Activated CD8-positive, alpha-beta T cell treated with anti-CD3 and anti-CD28 coated beads for 36 hours (primary cell): Measurements from ENCODE around the gene RIBC2. TPM values are rescaled to one million over a fixed set of nuclear protein-coding genes. Genes with fewer than 3 reads are reported as not detected.

Experiments used
- ATAC-seq: fragments of 200-7000 bp; cut with Tn5 transposase; one replicate; pipeline ENCODE4 v1.10.0; 2021; ENCODE audit warnings: mild to moderate bottlenecking, moderate library complexity
- CTCF ChIA-PET: fragments of 350-600 bp; sonication (Branson Sonifier 250); formaldehyde crosslinking; loops from one replicate; lab custom pipeline; 2021; ENCODE audit warnings: antibody characterized with exemption; lab: Charles Lee
- POLR2A ChIA-PET: fragments of 350-600 bp; sonication (Branson Sonifier 250); formaldehyde crosslinking; loops from one replicate; lab custom pipeline; 2021; ENCODE audit warnings: antibody characterized with exemption; lab: Charles Lee
- DNase-seq: peaks from one replicate; pipeline ENCODE4 v3.0.0-alpha.2; 2020
- H3K27ac Mint-ChIP-seq: one replicate; pipeline ENCODE4 v1.8.0; 2021; ENCODE audit warnings: mild to moderate bottlenecking, mixed read lengths
- H3K27me3 Mint-ChIP-seq: one replicate; pipeline ENCODE4 v1.8.0; 2021; ENCODE audit warnings: mixed read lengths
- H3K36me3 Mint-ChIP-seq: one replicate; pipeline ENCODE4 v1.8.0; 2021; ENCODE audit warnings: low read depth, mixed read lengths
- H3K4me1 Mint-ChIP-seq: one replicate; pipeline ENCODE4 v1.8.0; 2021; ENCODE audit warnings: low read depth, mixed read lengths
- H3K4me3 Mint-ChIP-seq: one replicate; pipeline ENCODE4 v1.8.0; 2021; ENCODE audit warnings: mild to moderate bottlenecking, moderate library complexity, mixed read lengths
- H3K9me3 Mint-ChIP-seq: one replicate; pipeline ENCODE4 v1.8.0; 2021; ENCODE audit warnings: mixed read lengths
- intact Hi-C: fragments of 100-400 bp; cut with micrococcal nuclease; formaldehyde crosslinking; loops from one replicate; pipeline ENCODE4 v1.10.0; 2022
- total RNA-seq, 2 experiments: library from RNA; stranded (reverse); gene quantifications; one replicate each; pipeline ENCODE4 v1.2.3, GENCODE V29; 2021
- TF ChIP-seq, protein P1 (sequence below): fragments of 200-600 bp; IDR thresholded peaks from one replicate; pipeline ENCODE4 v1.8.0; 2022; ENCODE audit warnings: antibody characterized with exemption, mild to moderate bottlenecking

RIBC2 gene
- total RNA-seq, 2 experiments from 2014 or later = 9.5 to 10.4 TPM

DNA sequence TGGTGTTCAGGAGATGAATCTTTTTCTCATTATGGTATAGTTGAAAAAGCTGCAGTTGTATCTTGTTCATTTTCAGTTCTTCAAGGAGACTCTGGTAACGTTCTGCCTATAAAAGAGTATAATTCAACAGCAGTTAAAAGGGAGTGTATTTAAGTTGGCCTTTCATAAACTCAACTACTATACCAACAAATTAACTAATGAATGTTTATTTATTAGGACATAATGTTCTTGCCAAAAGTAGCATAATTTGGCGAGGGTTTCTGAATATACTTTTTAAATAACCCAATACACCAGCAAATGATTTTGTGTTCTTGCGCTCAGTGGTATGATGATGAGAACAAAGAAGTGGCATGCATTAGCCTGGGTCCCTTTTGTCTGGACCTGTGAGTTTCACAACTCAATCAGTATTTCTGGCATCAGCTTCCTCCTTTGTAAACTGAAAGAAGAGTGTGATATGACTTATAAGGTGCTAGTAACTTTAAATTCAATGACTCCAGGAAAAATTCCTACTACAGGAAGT lies 11.0 kb upstream of the RIBC2 start:
- DNase-seq (no peak), ATAC-seq (no peak)
- Mint-ChIP-seq H3K4me3 (no peak overlapping the region), H3K9me3 (no peaks in the 10 kb centered on the region), H3K36me3 (no peaks in the 10 kb centered on the region), H3K4me1 (no peaks in the 10 kb centered on the region), H3K27me3 (no peaks in the 10 kb centered on the region), H3K27ac (no peak overlapping the region)
- TF ChIP-seq, protein P1, sequence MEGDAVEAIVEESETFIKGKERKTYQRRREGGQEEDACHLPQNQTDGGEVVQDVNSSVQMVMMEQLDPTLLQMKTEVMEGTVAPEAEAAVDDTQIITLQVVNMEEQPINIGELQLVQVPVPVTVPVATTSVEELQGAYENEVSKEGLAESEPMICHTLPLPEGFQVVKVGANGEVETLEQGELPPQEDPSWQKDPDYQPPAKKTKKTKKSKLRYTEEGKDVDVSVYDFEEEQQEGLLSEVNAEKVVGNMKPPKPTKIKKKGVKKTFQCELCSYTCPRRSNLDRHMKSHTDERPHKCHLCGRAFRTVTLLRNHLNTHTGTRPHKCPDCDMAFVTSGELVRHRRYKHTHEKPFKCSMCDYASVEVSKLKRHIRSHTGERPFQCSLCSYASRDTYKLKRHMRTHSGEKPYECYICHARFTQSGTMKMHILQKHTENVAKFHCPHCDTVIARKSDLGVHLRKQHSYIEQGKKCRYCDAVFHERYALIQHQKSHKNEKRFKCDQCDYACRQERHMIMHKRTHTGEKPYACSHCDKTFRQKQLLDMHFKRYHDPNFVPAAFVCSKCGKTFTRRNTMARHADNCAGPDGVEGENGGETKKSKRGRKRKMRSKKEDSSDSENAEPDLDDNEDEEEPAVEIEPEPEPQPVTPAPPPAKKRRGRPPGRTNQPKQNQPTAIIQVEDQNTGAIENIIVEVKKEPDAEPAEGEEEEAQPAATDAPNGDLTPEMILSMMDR = no peak
- ChIA-PET CTCF (interaction anchor here (1.1 kb wide), 1 partner anchor 31 kb away, joined by 5 read pairs; no protein-coding TSS in a partner anchor), POLR2A (interaction anchor here (0.7 kb wide), 1 partner anchor 11 kb away, joined by 3 read pairs; the partner anchor contains the start of gene SMC1B)
- intact Hi-C loops = no loop called here

DNA sequence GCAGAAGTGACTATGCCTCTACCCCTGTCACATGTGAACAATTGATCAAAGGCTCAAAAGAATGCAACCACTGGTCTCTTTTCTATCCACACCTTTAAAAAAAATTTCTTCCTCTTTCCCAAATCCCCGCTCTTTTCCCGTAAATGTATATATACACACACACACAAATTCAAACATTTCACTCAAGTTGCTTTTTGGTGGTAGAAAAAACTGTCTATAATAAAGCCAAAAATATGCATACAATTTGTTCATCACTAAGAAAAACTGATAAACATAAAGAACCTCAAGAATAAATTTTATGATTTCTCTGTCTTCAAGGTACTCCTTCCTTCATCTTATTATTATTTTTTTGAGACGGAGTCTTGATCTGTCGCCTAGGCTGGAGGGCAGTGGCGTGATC lies 5.7 kb upstream of the RIBC2 start:
- Mint-ChIP-seq H3K4me3 (no peak overlapping the region), H3K27ac (no peak overlapping the region), H3K36me3 (no peaks in the 10 kb centered on the region), H3K4me1 (peaks cover 3% of the 10 kb centered on the region), H3K9me3 (peaks cover 3% of the 10 kb centered on the region), H3K27me3 (no peaks in the 10 kb centered on the region)
- DNase-seq (no peak), ATAC-seq (no peak)
- TF ChIP-seq, protein P1 = no peak
- intact Hi-C loops = no loop called here
- CTCF ChIA-PET = no interaction called here
- POLR2A ChIA-PET = no interaction called here

DNA sequence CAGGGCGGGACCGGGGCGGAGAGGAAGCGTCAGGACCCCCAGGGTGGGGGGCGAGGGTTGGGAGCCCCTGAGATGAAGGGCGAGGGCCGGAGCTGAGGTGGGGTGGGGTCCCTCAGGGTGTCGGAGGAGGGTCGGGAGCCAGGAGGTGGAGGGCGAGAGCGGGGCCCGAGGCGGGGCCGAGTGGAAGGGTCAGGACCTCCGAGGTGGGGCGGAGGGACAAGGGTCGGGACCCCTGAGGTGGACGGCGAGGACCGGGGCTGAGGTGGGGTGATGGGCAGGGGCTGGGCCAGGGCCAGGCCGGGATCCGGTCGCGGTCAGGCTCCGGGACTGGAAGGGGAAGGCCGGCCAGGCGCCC lies 503 bp upstream of the RIBC2 start:
- DNase-seq (no peak), ATAC-seq (no peak)
- H3K27ac Mint-ChIP-seq = peak overlapping the region; percentile 85
- peaks cover 1% of the 10 kb centered on the region for H3K9me3 Mint-ChIP-seq
- H3K4me1 Mint-ChIP-seq = peaks cover 9% of the 10 kb centered on the region
- ChIA-PET POLR2A (interaction anchor here (0.6 to 2.5 kb wide), 18 partner anchors 9 to 106 kb away, joined by 3 to 12 read pairs (median 3); partner anchors contain the start of gene FAM118A), CTCF (no interaction called here)
- H3K27me3 Mint-ChIP-seq = no peaks in the 10 kb centered on the region
- peak overlapping the region; percentile 67 for H3K4me3 Mint-ChIP-seq
- H3K36me3 Mint-ChIP-seq = peaks cover 14% of the 10 kb centered on the region
- TF ChIP-seq, protein P1 = no peak
- intact Hi-C loops = no loop called here

DNA sequence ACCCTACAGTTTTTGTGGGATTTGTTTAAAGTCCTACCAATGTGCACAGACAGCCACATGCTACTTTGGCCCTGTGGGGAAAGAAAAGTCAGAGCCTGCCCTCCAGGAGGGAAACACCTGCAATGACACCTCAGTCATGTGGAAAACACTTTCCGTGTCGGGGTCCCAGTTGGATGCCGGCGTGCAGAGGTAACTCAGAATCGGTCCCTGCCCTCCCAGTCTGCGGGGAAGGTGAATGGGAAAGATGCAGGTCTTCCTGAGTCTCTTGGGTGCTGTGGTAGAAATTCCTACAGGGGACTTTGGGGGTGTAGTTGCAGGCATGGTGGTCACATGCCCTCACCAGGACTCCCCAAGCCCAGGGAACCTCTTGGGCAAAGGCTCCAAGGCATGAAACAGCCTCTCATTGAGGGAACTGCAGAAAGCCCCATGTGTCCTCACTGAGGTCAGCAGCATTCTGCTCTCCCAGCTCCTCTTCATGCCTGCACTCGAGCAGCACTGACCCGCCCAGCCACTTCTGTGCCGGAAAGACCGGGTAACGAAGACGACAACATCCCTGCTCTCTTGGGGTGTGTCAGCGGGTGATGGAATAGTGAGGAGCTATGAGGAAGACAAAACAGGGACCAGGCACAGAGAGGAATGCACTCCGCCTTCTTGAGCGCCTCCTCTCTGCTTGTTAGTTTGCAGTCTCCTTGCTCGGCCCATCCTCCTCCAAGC lies 4.7 kb downstream of the RIBC2 start:
- DNase-seq (no peak), ATAC-seq (no peak)
- H3K36me3 Mint-ChIP-seq = peaks cover 38% of the 10 kb centered on the region
- no peak overlapping the region for H3K27ac Mint-ChIP-seq
- CTCF ChIA-PET = interaction anchor here (0.8 kb wide), 1 partner anchor 20 kb away, joined by 3 read pairs; no protein-coding TSS in a partner anchor
- H3K4me1 Mint-ChIP-seq = peaks cover 6% of the 10 kb centered on the region
- TF ChIP-seq, protein P1 = no peak
- intact Hi-C loops = no loop called here
- POLR2A ChIA-PET = interaction anchor here (0.6 to 1.0 kb wide), 2 partner anchors 64 to 140 kb away, joined by 3 read pairs; no protein-coding TSS in a partner anchor
- H3K27me3 Mint-ChIP-seq = no peaks in the 10 kb centered on the region
- no peak overlapping the region for H3K4me3 Mint-ChIP-seq
- no peaks in the 10 kb centered on the region for H3K9me3 Mint-ChIP-seq

DNA sequence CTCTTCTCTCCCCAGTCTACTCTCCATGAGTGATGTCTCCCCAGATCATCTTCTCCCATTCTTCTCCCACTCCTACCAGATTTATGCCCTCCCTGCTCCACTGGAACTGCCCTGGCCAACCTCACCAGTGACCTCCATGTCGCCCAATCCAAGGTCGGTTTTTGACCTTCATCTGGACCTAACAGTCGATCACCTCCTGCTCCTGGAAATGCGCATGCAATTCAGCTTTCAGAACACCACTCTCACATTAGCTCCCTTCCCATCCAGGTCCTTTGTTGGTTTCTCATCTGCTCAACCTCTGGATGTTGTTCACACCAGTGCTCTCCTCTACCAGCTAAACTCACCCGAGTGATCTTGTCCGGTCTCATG lies 5.3 kb downstream of the RIBC2 start:
- H3K27me3 Mint-ChIP-seq = no peaks in the 10 kb centered on the region
- no peaks in the 10 kb centered on the region for H3K9me3 Mint-ChIP-seq
- peaks cover 37% of the 10 kb centered on the region for H3K36me3 Mint-ChIP-seq
- POLR2A ChIA-PET = interaction anchor here (1.0 kb wide), 1 partner anchor 140 kb away, joined by 3 read pairs; no protein-coding TSS in a partner anchor
- CTCF ChIA-PET = no interaction called here
- no peak overlapping the region for H3K27ac Mint-ChIP-seq
- no peak overlapping the region for H3K4me3 Mint-ChIP-seq
- DNase-seq = no peak
- TF ChIP-seq, protein P1 = no peak
- ATAC-seq = no peak
- intact Hi-C loops = no loop called here
- H3K4me1 Mint-ChIP-seq = peaks cover 6% of the 10 kb centered on the region
